Fibroblast of skin of right quadriceps (primary cell): ENCODE measurements around the gene ITGB1BP1.

ENCODE experiments used
- DNase-seq: peaks from one replicate; pipeline ENCODE4 v3.0.0-alpha.2; 2013

Gene ITGB1BP1

DNA sequence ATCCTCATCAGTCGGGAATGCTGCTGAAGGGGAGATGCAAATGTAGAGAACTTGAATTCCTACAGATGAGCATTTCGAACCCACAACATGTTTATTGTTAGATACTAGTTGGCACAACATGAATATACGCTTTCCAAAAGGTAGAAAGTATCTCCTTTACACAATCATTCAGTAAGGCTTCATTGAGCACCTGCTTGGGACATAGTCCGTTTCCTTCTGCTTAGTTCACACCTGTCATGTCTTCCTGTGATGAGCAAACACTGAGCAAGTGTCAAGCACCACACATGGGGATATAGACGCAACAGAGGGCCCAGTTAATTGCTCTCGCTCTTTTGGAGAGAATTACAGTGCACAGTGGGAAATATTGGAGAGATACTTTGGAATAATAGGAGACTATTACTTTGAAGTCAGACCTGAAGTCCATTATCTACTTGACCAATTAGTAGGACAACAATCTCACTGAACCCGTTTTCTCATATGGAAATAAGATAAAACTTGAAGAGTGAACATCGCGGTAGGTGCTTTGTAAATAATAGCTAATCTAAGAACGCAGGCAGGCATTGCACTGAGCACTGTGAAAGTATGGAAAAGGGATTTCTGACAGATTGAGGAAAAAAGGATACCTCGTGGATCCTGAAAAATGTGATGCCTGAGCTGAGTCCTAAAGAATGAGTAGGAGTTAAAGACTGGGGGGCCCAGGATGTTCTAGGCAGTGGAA, 1.3 kb upstream of the ITGB1BP1 start:
- DNase-seq = no peak

DNA sequence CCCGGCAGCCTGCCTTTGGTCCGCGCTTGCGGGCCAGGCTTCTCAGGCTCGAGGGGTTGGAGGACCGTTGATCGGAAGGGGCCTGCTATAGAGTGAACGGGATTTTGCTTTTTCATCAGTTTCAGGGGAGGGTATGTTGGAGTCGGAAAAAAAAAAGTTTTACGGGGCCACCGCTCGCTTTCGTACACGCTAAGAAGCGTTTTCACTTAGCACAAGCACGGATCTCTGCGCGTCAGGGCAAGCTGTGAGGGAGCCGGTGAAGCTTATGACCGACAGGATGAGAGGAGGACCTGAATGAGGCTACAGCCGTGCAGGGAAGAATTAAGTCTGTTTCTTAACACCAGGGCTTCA, 569 bp upstream of the ITGB1BP1 start:
- DNase-seq = no peak

DNA sequence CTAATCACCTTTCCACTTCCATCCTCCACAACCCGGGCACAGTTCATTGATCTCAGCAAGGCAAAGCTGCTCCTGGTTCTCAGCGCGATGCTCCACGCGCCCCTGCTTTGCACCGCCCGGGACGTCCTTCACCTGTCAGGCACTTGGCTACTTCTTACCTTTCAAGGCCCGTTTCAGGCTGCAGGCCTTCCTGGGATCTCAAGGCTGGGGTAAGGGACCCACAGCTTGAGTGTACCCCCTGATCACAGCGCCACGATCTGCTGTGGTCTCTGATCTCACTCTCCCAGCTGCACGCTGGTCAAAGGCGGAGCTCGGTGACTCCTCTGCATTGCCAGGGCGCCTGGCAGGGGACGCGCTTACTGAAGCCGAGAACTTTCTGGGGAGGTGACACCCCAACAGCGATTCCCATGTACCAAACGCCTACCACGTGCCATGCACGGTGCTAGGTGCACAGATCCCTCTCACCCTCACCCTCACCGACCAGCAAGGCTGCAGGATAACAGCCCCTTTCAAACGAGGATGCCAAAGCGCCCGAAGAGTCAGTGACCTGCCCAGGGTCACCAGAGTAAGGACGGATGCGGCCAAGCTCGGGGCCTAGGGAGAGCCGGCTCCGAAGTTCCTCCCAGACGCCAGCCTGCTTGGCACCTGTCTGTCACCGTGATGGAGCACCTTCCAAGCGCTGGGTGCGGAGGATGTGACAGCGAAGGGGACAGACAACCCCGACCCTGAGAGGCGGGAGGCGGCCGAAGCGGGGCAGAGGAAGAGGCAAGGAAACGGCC, 818 bp downstream of the ITGB1BP1 start:
- no peak for DNase-seq

DNA sequence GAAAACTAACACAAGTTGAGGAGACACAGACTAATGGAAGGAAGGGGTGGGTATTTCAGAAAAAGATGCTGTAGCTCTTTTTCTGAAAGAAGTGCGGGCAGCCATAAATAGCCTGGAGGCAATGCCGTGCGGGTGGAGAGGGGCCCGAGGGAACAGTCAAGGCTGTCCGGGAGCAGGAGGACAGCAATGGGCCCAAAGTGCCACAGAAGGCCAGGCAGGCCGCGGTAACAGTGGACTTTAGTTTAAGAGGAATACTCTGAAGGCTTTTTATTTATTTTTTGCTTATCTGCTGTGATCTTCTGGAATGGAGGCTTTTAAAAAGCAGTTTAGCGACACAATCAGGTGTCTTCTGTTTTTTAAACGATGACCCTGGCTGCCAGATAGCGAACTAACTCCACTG, 2.8 kb downstream of the ITGB1BP1 start:
- no peak for DNase-seq

DNA sequence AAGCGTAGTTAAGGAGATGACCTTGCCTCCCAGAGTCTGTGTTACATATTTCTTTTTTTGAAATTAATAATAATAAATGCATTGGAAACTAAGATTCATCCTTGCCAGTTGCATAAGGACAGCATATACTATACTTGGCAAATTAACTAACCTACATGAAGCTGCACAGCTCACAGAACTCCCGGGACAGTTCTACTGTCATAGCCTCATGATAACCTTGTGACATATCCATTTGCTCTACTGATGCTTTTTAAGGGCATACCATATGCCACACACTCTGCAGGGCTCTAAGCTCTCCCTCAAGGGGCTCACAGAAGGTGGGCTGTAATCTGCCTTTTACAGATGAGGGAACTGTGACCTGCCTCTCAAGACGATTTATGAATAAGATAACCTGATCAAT, 3.8 kb downstream of the ITGB1BP1 start:
- no peak for DNase-seq

DNA sequence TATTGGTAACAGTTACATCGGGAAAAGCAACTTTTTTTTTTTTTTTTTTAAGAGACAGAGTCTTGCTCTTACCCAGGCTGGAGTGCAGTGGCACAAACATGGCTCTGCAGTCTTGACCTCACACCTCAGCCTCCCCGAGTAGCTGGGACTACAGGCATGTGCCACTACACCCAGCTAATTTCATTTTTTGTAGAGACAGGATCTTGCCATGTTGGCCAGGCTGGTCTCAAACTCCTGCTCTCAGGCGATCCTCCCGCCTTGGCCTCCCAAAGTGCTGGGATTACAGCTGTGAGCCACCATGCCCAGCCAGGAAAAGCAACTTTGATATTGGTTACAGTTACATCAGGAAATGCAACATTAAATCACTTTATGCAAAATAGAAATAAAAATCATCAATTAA, 4.6 kb downstream of the ITGB1BP1 start:
- DNase-seq = no peak

DNA sequence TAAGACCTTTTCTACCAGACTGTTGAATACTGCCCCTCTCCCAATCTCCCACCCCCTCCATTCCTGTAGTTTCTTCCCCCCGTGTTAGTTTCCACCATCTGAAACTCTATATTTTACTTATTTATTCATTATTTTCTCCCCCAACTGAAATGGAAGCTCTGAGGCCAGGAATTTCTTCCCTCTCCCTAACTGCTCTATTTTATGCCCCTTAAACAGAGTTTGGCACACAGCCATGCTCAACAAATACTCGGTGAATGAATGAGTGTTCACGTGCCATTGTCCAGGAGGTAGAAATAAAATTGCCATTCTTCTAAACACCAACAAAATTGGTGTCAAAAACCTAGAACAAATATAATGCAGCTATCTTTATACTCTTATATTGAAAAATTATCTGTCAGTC, 5.6 kb downstream of the ITGB1BP1 start:
- DNase-seq = no peak

DNA sequence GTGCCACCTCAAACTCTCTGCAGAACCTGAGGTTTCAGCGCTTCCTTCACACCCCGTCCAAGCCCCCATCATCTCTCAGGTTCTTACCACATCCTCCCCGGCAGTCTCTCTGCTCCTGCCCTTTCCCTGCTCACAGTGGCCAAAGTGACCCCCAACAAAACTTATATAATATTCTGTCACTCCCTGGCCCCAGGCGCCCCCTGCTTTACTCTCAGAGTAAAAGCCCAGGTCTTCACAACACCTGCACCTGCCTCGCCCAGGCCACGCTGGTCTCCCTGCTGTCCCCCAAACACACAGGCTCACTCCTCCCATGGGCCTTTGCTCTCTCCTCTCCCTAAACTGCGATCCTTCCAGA, 6.4 kb downstream of the ITGB1BP1 start:
- no peak for DNase-seq

DNA sequence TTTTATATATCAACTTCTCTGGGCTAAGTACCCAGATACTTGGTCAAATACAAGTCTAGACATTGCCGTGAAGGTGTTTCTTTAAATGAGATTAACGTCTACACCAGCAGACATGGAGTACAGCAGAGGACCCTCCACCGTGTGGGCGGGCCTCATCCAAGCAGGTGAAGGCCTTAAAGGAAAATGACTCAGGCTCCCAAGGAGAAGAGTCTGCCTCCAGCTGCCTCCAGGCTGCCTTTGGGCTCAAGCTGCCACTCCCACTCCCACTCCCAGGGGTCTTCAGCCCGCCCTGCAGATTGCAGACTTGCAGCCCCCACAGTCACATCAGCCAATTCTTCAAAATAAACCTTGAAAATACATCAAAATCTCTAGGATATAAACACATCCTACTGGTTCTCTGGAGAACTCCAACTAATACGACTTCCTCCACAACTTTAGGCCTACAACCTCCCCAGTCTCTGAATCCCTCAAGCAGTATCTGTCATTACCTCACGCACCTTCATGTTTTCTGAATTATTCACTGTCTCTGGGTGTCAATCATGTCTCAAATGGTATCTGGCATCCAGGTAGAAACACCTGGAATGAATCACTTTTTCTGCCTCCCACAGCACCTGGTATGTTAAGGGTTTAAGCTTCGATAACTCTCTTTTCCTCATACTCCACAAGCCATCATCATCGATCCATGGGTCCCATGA, 6.9 kb downstream of the ITGB1BP1 start:
- no peak for DNase-seq

DNA sequence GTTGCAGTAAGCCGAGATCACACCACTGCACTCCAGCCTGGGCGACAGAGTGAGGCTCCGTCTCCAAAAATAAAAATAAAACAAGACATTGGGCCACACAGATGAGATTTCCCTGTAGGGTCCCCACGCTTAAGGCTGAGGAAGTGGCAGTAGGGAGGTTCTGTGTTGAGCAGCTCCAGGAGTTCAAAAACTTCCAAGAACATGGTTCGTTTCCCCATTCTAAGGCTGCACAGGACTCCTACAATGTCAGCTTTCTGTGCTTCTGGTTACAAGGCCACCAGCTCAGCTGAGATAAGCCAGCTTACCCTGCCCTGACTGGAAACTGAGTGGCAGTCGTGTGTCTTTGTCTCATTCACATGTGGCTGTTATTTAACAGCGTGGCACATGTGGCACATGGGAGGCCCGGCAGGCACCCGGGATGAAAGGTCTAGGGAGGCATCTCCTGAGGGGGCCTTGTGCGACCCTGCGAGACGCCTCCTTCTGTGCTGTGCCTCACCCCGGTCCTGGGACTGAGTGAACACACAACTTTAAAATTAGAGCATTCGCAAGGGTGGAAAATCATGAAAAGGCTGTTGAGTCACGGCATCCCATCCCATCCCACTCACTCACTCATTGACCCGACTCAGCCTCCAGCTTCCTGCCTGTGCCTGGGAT, 7.7 kb downstream of the ITGB1BP1 start:
- no peak for DNase-seq

DNA sequence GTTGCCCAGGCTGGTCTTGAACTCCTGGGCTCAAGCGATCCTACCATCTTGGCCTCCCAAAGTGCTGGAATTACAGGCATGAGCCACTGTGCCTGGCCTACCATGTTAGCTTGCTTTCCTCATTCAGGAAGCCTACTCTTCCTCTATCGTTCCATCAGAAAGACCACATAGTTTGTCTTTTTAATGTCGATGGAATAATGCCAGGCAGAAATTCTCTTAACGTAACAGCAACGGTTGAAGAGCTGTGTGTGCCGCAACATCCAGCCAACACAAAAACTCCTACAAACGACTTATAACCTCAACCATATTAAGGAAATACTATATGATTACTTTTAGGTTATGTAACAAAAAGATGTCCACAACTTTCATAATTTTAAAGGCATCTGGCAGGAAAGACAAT, 10.5 kb downstream of the ITGB1BP1 start:
- no peak for DNase-seq

DNA sequence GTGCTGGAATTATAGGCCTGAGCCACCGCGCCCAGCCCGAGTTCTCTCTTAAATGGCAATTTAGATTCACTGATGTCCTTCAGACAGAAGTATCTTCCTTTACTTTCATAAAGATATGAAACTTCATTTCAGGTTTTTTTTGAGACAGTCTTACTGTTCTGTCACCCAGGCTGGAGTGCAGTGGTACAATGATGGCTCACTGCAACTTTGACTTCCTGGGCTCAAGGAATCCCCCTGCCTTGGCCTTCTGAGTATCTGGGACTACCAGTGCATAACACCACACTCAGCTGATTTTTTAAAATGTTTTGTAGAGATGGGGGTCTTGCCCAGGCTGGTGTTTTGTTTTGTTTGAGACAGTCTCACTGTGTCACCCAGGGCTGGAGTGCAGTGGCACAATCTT, 13.2 kb downstream of the ITGB1BP1 start:
- no peak for DNase-seq

DNA sequence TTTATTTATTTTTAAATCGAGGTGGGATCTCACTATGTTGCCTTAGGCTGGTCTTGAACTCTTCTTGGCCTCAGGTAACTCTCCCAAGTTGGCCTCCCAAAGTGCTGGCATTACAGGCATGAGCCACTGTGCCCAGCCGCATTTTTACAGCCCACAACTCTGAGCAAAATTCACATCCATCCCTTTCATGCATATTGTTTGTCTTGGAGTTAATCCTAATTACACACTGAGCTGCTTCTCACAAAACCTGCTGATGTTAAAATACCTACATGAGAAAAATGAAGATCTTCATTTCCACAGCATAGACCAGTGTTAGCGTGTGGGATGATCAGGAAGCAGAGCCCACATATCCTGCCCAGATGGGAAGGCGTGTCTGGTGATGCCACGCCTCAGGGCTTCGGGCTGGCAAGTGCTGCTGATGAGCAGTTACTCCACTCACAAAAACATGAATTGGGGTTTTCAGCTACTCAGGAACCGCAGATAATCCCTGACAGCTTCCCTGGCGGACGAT, 14.6 kb downstream of the ITGB1BP1 start:
- DNase-seq = no peak

DNA sequence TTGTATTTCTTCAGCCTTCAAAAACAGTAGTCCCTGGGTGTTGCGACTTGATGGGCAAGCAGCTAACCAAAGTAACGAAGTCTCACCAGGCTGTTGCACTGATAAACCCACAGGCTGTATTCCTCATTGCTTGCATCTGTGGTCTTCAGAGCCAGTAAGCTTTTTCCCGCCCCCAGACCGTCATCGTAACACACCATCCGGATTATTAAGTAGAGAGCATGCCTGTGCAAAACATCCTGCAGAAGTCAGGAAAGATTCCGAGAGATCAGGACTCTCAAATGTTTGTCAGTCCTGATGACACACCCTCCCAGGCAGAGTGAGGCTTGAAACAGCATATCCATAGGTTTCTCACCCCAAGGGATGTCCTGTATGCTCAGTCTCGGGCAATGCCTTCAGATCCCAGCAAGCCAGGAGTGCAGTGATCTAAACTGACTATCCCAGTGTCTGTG, 15.9 kb downstream of the ITGB1BP1 start:
- no peak for DNase-seq

DNA sequence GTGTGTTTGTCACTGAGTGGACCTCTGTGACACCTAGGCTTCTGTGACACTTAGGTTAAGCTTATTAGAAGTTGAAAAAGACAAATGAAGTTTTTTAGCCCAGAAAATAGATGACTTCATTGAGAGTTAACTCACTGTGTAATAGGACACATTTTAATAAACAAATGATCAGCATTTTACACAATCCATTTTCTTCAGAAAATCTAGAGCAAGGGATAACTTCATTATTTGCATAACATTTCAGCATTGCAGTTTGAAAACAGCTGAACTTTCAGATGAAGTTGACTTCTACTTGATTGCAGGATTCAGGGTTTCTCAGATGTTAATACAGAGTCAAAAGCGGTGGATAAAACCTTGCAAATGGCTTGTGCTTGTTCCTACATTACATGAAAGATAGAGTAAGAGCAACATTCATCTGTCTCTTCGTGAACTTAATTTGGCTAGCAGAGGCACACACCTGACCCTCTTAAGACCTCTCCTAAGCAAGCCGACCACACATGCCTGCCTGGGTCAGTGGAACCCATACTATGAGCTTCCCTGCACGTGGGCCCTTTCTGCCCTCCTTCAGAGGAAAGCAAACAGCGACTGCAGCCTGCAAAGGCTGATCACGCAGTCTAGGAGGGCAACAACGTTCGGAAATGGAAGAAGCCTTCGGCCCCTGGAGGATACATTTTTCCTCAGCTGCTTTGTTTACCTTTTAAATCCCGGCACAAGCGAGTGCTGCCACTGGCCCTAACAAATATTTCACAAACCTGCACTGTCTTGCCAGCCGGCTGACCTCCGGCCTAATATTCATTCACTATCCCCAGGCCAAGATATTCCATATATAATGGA, 16.6 kb downstream of the ITGB1BP1 start:
- no peak for DNase-seq

DNA sequence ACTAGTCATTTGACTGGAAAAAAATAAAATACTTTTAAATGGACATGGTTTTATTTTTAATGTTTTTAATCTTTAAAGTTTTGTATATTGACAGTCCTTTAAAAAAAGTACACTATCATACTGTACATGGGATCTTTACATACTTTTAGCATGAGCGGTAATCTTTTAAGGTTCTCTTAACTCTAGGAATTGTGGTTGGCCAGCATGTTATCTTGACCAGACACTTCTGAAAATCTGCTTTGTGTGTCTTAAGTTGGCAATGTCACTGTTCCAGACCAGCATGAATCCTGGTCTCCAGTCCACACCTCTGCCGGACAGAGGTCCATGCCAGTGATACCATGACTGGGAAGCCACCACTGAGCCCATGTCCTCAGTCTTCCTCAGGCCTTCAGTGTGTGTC, 17.7 kb downstream of the ITGB1BP1 start:
- DNase-seq = no peak

DNA sequence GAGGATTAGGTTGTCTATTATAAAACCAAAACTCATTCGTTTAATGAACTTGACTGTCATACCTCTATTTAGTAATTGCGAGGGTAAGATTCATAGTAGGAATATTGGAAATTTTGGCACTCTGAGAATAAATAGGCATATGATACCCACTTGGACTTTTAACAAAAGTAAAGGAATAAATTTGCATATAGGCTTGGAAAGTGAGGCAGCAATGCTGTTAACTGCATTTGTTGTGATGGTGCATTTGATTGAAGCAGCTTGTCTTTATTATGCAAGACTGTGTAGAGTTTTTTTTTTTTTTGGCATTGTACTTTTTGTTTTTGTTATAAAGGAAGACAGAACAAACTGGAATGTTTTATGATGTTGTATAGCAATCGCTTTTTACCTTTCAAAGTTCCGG, 18.9 kb downstream of the ITGB1BP1 start:
- no peak for DNase-seq

DNA sequence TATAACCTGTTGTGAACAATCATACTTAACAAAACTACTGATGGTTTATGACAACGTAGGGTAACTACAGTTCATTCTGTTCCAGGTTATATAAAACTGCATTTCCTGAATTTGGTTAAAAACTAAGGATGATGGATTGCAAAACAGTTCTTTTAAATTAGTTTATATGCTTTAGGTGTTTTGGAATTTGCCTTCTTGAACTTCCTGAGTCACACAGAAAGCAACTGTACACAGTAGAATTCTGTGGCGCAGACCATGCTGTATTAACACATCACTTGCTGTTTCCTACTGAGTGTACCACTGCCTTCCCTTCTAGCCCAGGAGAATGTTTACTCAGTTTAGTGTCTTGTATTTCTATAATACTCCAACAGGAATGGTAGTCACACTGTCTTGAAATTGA, 19.4 kb downstream of the ITGB1BP1 start:
- peak; percentile 40 for DNase-seq

DNA sequence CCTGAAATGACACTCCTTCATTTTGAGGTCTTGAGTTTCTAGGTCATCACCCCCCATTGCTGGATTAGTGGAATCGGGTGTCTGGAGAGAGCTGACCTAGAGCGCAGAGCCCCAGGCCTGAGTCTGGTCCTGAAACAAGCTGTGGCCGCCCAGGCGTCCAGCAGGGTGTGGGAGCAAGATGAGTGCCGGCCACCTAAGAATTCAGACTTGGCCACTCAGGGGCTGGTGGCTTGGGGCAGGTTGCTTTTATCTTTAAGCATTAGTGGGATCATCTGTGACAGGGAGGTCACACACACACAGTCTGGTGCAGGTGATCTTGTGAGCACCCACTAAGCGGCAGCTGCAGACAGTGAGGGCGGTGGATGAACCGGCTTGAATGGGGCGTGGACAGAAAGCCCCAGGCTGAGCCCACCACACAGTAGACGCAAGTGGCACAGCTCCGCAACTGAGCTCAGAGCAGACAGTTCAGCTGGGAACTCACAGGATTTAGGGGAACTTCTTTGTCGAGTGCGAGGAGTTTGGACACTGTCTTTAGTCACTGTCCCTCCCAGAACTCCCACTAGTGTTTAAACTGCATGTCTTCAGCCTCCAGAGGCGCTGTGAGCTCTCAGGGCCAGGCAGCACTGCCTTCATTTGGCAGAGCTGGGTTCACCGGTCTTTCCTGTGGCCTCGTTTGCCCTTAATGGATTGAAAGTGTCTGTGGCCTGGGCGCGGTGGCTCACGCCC, 21.5 kb downstream of the ITGB1BP1 start:
- DNase-seq = no peak

DNA sequence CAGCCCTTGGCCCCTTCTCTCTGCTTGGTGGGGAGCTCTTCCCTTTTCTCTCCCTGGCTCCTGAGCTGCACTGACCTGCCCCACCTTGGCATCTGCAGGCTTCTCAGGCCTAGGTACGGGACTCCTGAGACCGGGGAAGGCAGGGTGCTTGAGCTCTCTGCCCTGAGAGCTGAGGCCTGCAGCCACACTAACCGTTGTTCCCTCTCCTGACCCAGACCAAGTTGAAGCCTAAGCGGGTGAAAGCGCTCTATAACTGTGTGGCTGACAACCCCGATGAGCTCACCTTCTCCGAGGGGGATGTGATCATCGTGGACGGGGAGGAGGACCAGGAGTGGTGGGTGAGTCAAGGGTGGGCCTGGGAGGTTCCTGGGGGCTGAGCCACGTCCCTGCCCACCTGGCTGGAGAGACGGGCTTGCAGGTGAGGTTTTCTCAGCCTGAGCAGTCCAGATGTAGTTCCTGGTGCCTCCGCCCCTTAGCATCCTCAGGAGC, 22.2 kb downstream of the ITGB1BP1 start:
- no peak for DNase-seq

DNA sequence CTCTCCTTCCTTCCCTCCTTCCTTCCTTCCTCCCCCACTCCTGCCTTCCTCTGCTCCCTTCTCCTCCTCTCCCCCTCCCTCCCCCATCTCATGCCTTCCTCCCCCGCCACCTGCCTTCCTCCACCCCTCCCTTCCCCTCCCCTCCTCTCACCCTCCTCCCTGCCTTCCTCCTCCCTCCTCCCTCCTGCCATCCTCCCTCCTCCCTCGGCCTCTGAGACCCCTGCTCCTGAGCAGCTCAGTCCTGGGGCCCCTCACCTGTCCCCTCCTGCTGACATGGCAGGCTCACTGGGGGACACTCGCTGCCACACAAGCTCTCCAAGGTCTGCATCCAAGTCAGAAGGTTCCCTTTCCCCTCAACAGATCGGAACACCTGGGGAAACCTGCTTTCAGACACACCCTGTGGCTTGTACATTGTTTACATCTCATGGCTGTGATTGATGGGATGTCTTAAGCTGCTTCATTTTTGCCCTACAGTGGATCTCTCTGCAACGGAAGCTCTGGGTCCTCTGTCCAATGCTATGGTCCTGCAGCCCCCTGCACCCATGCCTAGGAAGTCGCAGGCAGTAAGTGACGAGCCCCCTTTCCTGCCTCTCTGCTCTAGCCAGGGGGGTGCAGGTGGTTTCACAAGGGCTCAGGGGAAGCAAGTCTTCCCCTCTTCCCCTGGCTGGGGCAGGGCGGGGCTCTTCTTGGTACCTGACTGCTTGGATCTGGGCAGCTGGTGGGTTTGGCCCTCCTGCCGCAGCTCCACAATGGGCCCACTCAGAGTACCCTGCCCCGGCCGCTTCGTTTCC, 22.9 kb downstream of the ITGB1BP1 start:
- no peak for DNase-seq
